ENCODE measurements around the gene RALB. TPM values are rescaled to one million over a fixed set of nuclear protein-coding genes. Genes with fewer than 3 reads are reported as not detected.
A peak's percentile ranks its signal among the peaks of the same experiment; 100 is the strongest.

The RALB gene
- total and polyA plus RNA-seq, 7 experiments from 2014 or later, result 8.7 to 119 (median 25.9) TPM

- H3K36me3 Mint-ChIP-seq, result peaks cover 5 to 48% (median 24%) of the 10 kb centered on the region in 5 donors
- H3K9me3 Mint-ChIP-seq, result peaks cover 0 to 21% (median 2%) of the 10 kb centered on the region in 11 donors
- ATAC-seq, result no peak
- H3K4me3 ChIP-seq (ENCODE audit: low read length), result no peak overlapping the region
- H3K27me3 Mint-ChIP-seq, result no peaks in the 10 kb centered on the region
- H3K4me1 Mint-ChIP-seq, result peaks cover 0 to 26% (median 0%) of the 10 kb centered on the region in 7 donors
- ChIA-PET POLR2A (no interaction called here), CTCF (no interaction called here)
- H3K4me3 Mint-ChIP-seq, result no peak overlapping the region
- H3K27me3 ChIP-seq (ENCODE audit: control insufficient read depth in 2 of 2, insufficient read depth in 2 of 2, low read length in 2 of 2), result no peaks in the 10 kb centered on the region
- no peak overlapping the region for H3K27ac ChIP-seq (ENCODE audit: low read depth, low read length)
- no peaks in the 10 kb centered on the region for H3K4me1 ChIP-seq (ENCODE audit: control insufficient read depth in 2 of 2, insufficient read depth in 2 of 2, low read length in 2 of 2)
- intact Hi-C loops (cut with micrococcal nuclease), result no loop called here
- H3K27ac Mint-ChIP-seq, result no peak overlapping the region
- DNase-seq, result no peak
- H3K36me3 ChIP-seq (ENCODE audit: control insufficient read depth in 2 of 3, insufficient read depth in 3 of 3, low read length in 3 of 3), result peaks cover 0 to 15% (median 0%) of the 10 kb centered on the region in 3 experiments
- peaks cover 0 to 5% (median 0%) of the 10 kb centered on the region in 3 experiments for H3K9me3 ChIP-seq (ENCODE audit: control insufficient read depth in 2 of 3, low read length in 3 of 3)
These were observed 25.0 kb downstream of the RALB start for GRCh38 chr2:120277505-120278205.

- Mint-ChIP-seq H3K27ac (no peak overlapping the region), H3K27me3 (no peaks in the 10 kb centered on the region), H3K36me3 (peaks cover 5 to 41% (median 28%) of the 10 kb centered on the region in 5 donors), H3K4me3 (no peak overlapping the region), H3K9me3 (peaks cover 0 to 19% (median 2%) of the 10 kb centered on the region in 11 donors), H3K4me1 (peaks cover 0 to 23% (median 0%) of the 10 kb centered on the region in 7 donors)
- Histone ChIP-seq H3K27ac (ENCODE audit: low read depth, low read length) (no peak overlapping the region), H3K4me1 (ENCODE audit: control insufficient read depth in 2 of 2, insufficient read depth in 2 of 2, low read length in 2 of 2) (no peaks in the 10 kb centered on the region), H3K27me3 (ENCODE audit: control insufficient read depth in 2 of 2, insufficient read depth in 2 of 2, low read length in 2 of 2) (no peaks in the 10 kb centered on the region), H3K4me3 (ENCODE audit: low read length) (no peak overlapping the region), H3K36me3 (ENCODE audit: control insufficient read depth in 2 of 3, insufficient read depth in 3 of 3, low read length in 3 of 3) (peaks cover 0 to 15% (median 0%) of the 10 kb centered on the region in 3 experiments), H3K9me3 (ENCODE audit: control insufficient read depth in 2 of 3, low read length in 3 of 3) (peaks cover 0 to 5% (median 0%) of the 10 kb centered on the region in 3 experiments)
- intact Hi-C loops (cut with micrococcal nuclease), result no loop called here
- ChIA-PET POLR2A (no interaction called here), CTCF (interaction anchor here (0.5 kb wide), 1 partner anchor 515 kb away, joined by 4 read pairs; no protein-coding TSS in a partner anchor)
- DNase-seq (no peak), ATAC-seq (no peak)
These were observed 26.2 kb downstream of the RALB start for GRCh38 chr2:120278901-120279300.

- Histone ChIP-seq H3K9me3 (ENCODE audit: control insufficient read depth in 2 of 3, low read length in 3 of 3) (peaks cover 0 to 5% (median 0%) of the 10 kb centered on the region in 3 experiments), H3K27me3 (ENCODE audit: control insufficient read depth in 2 of 2, insufficient read depth in 2 of 2, low read length in 2 of 2) (no peaks in the 10 kb centered on the region), H3K4me1 (ENCODE audit: control insufficient read depth in 2 of 2, insufficient read depth in 2 of 2, low read length in 2 of 2) (no peaks in the 10 kb centered on the region), H3K27ac (ENCODE audit: low read depth, low read length) (no peak overlapping the region), H3K36me3 (ENCODE audit: control insufficient read depth in 2 of 3, insufficient read depth in 3 of 3, low read length in 3 of 3) (peaks cover 0 to 15% (median 0%) of the 10 kb centered on the region in 3 experiments), H3K4me3 (ENCODE audit: low read length) (no peak overlapping the region)
- H3K4me3 Mint-ChIP-seq, result no peak overlapping the region
- peaks cover 0 to 19% (median 0%) of the 10 kb centered on the region in 7 donors for H3K4me1 Mint-ChIP-seq
- CTCF ChIA-PET, result no interaction called here
- DNase-seq, result no peak
- no peaks in the 10 kb centered on the region for H3K27me3 Mint-ChIP-seq
- POLR2A ChIA-PET, result no interaction called here
- intact Hi-C loops (cut with micrococcal nuclease), result no loop called here
- no peak overlapping the region for H3K27ac Mint-ChIP-seq
- peaks cover 0 to 11% (median 2%) of the 10 kb centered on the region in 11 donors for H3K9me3 Mint-ChIP-seq
- ATAC-seq, result no peak
- H3K36me3 Mint-ChIP-seq, result peaks cover 5 to 42% (median 27%) of the 10 kb centered on the region in 5 donors
These were observed 27.1 kb downstream of the RALB start for GRCh38 chr2:120279708-120280107.

- peaks cover 0 to 5% (median 0%) of the 10 kb centered on the region in 11 donors for H3K9me3 Mint-ChIP-seq
- no peak overlapping the region for H3K27ac ChIP-seq (ENCODE audit: low read depth, low read length)
- peaks cover 0 to 7% of the 10 kb centered on the region in 2 donors for H3K4me1 ChIP-seq (ENCODE audit: control insufficient read depth in 2 of 2, insufficient read depth in 2 of 2, low read length in 2 of 2)
- ChIA-PET POLR2A (no interaction called here), CTCF (interaction anchor here (0.7 kb wide), 2 partner anchors 29 to 537 kb away, joined by 3 to 11 read pairs; no protein-coding TSS in a partner anchor)
- H3K9me3 ChIP-seq (ENCODE audit: control insufficient read depth in 2 of 3, low read length in 3 of 3), result no peaks in the 10 kb centered on the region
- no peaks in the 10 kb centered on the region for H3K27me3 ChIP-seq (ENCODE audit: control insufficient read depth in 2 of 2, insufficient read depth in 2 of 2, low read length in 2 of 2)
- H3K4me3 Mint-ChIP-seq, result no peak overlapping the region
- no peak overlapping the region for H3K4me3 ChIP-seq (ENCODE audit: low read length)
- H3K36me3 Mint-ChIP-seq, result peaks cover 4 to 41% (median 32%) of the 10 kb centered on the region in 5 donors
- ATAC-seq (no peak), DNase-seq (no peak)
- peaks cover 0 to 10% (median 0%) of the 10 kb centered on the region in 3 experiments for H3K36me3 ChIP-seq (ENCODE audit: control insufficient read depth in 2 of 3, insufficient read depth in 3 of 3, low read length in 3 of 3)
- H3K27me3 Mint-ChIP-seq, result no peaks in the 10 kb centered on the region
- H3K4me1 Mint-ChIP-seq, result peaks cover 7 to 41% (median 18%) of the 10 kb centered on the region in 7 donors
- no peak overlapping the region for H3K27ac Mint-ChIP-seq
- intact Hi-C loops (cut with micrococcal nuclease), result no loop called here
These were observed 31.0 kb downstream of the RALB start for GRCh38 chr2:120283649-120284048.

- CTCF ChIA-PET, result no interaction called here
- intact Hi-C loops (cut with micrococcal nuclease), result loop anchor here (1.0 to 5.0 kb wide), 2 partner anchors 33 to 52 kb away; partner anchors contain the start of gene RALB (in 1 of the 2)
- no peak overlapping the region for H3K4me3 ChIP-seq (ENCODE audit: low read length)
- Mint-ChIP-seq H3K9me3 (peaks cover 0 to under 1% (median 0%) of the 10 kb centered on the region in 11 donors), H3K27me3 (no peaks in the 10 kb centered on the region), H3K4me3 (no peak overlapping the region), H3K36me3 (peaks cover 5 to 42% (median 28%) of the 10 kb centered on the region in 5 donors), H3K27ac (peak overlapping the region in 1 of 9 donors; percentile 6), H3K4me1 (peaks cover 7 to 54% (median 18%) of the 10 kb centered on the region in 7 donors)
- POLR2A ChIA-PET, result no interaction called here
- no peaks in the 10 kb centered on the region for H3K9me3 ChIP-seq (ENCODE audit: control insufficient read depth in 2 of 3, low read length in 3 of 3)
- peaks cover 0 to 7% of the 10 kb centered on the region in 2 donors for H3K4me1 ChIP-seq (ENCODE audit: control insufficient read depth in 2 of 2, insufficient read depth in 2 of 2, low read length in 2 of 2)
- H3K27me3 ChIP-seq (ENCODE audit: control insufficient read depth in 2 of 2, insufficient read depth in 2 of 2, low read length in 2 of 2), result no peaks in the 10 kb centered on the region
- DNase-seq, result no peak
- peaks cover 0 to 7% (median 0%) of the 10 kb centered on the region in 3 experiments for H3K36me3 ChIP-seq (ENCODE audit: control insufficient read depth in 2 of 3, insufficient read depth in 3 of 3, low read length in 3 of 3)
- no peak for ATAC-seq
- no peak overlapping the region for H3K27ac ChIP-seq (ENCODE audit: low read depth, low read length)
These were observed 32.4 kb downstream of the RALB start for GRCh38 chr2:120285056-120285455.

GRCh38 chr2:120287183-120288015 is 34.7 kb downstream of the RALB start:
- ATAC-seq (peak; percentile 63), DNase-seq (peak in 1 of 9 donors; percentile 34)
- no peaks in the 10 kb centered on the region for H3K27me3 ChIP-seq (ENCODE audit: control insufficient read depth in 2 of 2, insufficient read depth in 2 of 2, low read length in 2 of 2)
- no peaks in the 10 kb centered on the region for H3K27me3 Mint-ChIP-seq
- intact Hi-C loops (cut with micrococcal nuclease), result loop anchor here (2.0 to 5.0 kb wide), 3 partner anchors 35 to 65 kb away; partner anchors contain the start of genes RALB (in 2 of the 2) and TMEM185B (in 1 of the 2)
- H3K4me3 Mint-ChIP-seq, result peak overlapping the region in 3 of 10 donors; percentile 18 to 86 (median 30)
- no peaks in the 10 kb centered on the region for H3K9me3 Mint-ChIP-seq
- H3K4me1 ChIP-seq (ENCODE audit: control insufficient read depth in 2 of 2, insufficient read depth in 2 of 2, low read length in 2 of 2), result peaks cover 0 to 11% of the 10 kb centered on the region in 2 donors
- peaks cover 0 to 14% (median 0%) of the 10 kb centered on the region in 3 experiments for H3K36me3 ChIP-seq (ENCODE audit: control insufficient read depth in 2 of 3, insufficient read depth in 3 of 3, low read length in 3 of 3)
- ChIA-PET POLR2A (interaction anchor here (0.7 kb wide), 1 partner anchor 36 kb away, joined by 3 read pairs; no protein-coding TSS in a partner anchor), CTCF (no interaction called here)
- no peak overlapping the region for H3K27ac ChIP-seq (ENCODE audit: low read depth, low read length)
- H3K4me3 ChIP-seq (ENCODE audit: low read length), result no peak overlapping the region
- H3K9me3 ChIP-seq (ENCODE audit: control insufficient read depth in 2 of 3, low read length in 3 of 3), result no peaks in the 10 kb centered on the region
- peaks cover 13 to 76% (median 26%) of the 10 kb centered on the region in 7 donors for H3K4me1 Mint-ChIP-seq
- peaks cover 14 to 47% (median 39%) of the 10 kb centered on the region in 5 donors for H3K36me3 Mint-ChIP-seq
- peak overlapping the region in 6 of 9 donors; percentile 28 to 91 (median 64) for H3K27ac Mint-ChIP-seq

Data from naive thymus-derived CD4-positive, alpha-beta T cell (primary cell).